CD4-positive, alpha-beta T cell treated with Interleukin-6 for 4 hours (primary cell): ENCODE measurements around the gene ATXN7.

ENCODE experiments used
- DNase-seq: peaks from one replicate; pipeline ENCODE4 v3.0.0-alpha.2; 2020; ENCODE audit warnings: mixed read lengths

The ATXN7 gene

GRCh38 chr3:63867225-63867624 lies 3.6 kb downstream of the ATXN7 start:
- no peak for DNase-seq

DNA sequence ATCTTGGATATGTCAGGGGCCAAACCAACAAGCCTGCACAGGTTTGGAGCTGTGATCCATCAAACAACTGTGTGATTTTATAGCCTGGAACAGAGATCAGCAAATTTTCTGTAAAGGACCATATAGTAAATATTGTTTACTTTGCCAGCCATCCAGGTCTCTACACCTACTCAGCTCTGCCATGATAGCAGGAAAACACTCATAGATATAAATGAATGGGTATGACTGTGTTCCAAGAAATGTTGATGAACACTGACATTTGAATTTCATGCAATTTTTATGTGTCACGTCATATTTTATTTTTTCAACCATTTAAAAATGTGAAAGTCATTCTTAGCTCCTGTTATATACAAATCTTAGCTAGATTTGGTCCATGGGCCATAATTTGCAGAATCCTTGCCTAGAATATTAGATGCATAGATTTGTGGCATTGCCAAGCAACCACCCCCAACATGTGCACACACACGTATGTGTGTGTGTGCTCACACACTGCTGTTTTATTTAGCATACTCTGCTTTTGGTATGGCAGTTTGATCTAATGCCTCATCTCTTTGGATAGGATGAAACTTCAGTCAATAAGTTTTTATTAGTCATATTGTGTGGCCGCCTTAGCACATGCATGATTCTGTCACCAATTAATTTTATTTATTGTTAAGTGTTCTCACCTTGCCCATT lies 6.4 kb downstream of the ATXN7 start:
- DNase-seq = no peak

- DNase-seq = no peak
Observed at GRCh38 chr3:63870615-63871005, 6.9 kb downstream of the ATXN7 start.

GRCh38 chr3:63872135-63872924 lies 8.7 kb downstream of the ATXN7 start:
- no peak for DNase-seq

DNA sequence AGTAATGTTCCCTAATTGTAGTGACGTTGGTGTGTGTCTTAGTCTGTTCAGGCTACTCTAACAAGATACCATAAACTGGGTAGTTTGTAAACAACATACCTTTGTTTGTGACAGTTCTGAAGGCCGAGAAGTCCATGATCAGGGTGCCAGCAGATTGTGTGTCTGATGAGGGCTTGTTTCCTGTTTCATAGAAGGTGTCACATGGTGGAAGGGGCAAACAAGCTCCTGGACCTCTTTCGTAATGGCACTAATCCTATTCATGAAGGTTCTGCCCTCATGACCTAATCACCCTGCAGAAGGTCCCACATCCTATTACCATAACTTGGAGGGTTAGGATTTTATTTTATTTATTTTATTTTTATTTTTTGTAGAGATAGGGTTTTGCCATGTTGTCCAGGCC lies 11.1 kb downstream of the ATXN7 start:
- no peak for DNase-seq

- DNase-seq = no peak
Observed at GRCh38 chr3:63875510-63875909, 11.8 kb downstream of the ATXN7 start.

GRCh38 chr3:63876260-63876659 lies 12.6 kb downstream of the ATXN7 start:
- DNase-seq = no peak

GRCh38 chr3:63877737-63878393 lies 14.2 kb downstream of the ATXN7 start:
- no peak for DNase-seq

- no peak for DNase-seq
Observed at GRCh38 chr3:63878394-63879060, 14.9 kb downstream of the ATXN7 start.

DNA sequence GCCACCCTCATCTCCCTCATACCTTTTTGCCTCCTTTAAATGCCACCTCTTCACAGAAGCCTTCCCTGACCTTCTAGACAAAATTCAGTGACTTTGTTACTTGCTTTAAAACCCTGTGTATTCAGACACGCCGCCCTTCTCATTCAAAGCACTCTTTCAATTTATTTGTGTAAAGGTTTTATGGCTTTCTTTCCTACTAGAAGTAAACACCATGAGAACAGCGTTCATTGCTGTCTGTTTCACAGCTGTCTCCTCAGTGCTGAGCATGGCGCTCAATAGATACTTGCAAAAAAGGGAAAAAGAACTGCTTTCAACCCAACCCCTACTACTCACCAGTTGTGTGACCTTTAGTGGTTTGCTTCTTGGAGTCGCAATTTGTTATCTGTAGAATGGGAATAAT lies 17.0 kb downstream of the ATXN7 start:
- no peak for DNase-seq

- no peak for DNase-seq
Observed at GRCh38 chr3:63886858-63887257, 23.2 kb downstream of the ATXN7 start.

DNA sequence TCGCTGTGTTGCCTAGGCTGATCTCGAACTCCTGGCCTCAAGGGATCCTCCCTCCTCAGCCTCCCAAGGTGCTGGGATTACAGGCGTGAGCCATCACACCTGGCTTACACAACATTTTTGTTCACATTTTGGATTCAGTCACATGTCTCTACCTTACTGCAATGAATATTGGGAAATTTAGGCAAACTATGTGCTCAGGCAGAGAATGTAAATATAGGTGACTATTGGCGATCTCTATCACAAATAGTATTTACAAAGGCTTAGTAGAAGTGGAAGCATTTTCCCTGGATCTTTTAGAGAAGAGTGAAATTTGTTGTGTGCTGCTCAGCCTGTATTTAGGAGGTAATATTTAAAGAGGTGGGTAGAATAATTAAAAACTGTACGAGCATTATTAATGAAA lies 27.9 kb downstream of the ATXN7 start:
- DNase-seq = no peak

GRCh38 chr3:63892773-63893352 lies 29.2 kb downstream of the ATXN7 start:
- no peak for DNase-seq

DNA sequence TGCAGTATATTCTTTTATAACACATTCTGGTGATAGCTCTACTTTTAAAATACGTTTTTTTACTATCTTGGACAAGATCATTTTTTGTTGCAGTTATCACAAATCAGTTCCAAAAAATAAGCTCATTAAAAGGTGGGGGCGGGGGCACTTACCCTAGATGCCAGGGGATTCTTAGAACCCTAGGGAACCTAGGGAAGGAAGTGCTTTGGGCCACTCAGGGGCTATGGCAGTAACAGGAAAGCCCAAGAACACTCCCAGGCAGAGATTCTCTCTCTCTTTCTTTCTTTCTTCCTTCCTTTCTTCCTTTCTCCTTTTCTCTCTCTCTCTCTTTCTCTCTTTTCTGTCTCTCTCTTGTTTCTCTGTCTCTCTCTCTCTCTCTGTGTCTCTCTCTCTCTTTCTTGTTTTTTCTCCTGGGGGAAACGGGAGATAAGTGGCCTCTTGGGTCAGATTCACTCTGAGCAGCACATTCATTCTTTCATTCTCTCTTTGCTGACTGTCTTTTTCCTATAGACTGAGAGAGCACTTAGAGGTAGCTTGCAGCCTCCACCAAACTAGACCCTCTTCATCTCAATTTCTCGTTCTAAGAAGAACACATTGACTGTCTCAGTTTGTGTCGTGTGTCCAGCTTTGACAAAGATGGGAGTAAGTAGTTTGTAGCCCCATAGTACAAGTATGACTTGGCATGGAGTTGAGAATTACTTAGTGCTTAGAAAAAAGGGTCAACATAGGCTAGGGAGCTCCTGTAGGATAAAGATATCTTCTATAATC lies 31.9 kb downstream of the ATXN7 start:
- no peak for DNase-seq

DNA sequence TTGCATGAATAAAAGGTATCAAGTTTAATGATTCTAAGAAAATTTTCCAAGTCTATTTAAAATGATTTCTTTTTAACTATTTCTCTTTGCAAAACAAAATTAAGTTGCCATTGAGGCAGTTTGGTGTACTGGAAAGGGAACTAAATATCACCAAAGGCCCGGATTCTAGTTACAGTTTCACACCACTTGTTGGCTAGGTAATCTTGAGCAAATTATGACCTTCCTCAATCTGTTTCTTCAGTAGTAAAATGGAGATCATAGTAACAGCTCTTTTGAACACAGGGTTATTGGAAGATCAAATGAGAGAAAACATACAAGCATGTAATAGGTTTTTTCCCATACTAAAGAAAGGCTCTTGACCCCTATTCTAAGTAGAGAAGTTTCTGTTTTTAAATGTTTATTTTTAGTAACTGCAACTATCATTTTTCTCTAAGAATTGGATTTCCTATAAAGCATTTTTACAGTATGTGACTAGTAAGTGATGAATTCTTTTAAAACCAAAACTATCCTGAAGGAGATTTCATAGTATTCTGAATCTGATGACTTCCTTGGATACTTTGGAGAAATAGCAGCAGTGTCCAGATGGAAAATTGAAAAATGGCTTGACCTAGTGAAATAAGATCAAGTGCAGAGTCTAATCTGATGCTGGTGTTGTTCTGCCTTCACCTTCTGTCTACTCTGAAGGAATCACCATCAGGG lies 32.8 kb downstream of the ATXN7 start:
- DNase-seq = no peak

- no peak for DNase-seq
Observed at GRCh38 chr3:63900010-63900409, 36.3 kb downstream of the ATXN7 start.

- no peak for DNase-seq
Observed at GRCh38 chr3:63900459-63900858, 36.8 kb downstream of the ATXN7 start.

DNA sequence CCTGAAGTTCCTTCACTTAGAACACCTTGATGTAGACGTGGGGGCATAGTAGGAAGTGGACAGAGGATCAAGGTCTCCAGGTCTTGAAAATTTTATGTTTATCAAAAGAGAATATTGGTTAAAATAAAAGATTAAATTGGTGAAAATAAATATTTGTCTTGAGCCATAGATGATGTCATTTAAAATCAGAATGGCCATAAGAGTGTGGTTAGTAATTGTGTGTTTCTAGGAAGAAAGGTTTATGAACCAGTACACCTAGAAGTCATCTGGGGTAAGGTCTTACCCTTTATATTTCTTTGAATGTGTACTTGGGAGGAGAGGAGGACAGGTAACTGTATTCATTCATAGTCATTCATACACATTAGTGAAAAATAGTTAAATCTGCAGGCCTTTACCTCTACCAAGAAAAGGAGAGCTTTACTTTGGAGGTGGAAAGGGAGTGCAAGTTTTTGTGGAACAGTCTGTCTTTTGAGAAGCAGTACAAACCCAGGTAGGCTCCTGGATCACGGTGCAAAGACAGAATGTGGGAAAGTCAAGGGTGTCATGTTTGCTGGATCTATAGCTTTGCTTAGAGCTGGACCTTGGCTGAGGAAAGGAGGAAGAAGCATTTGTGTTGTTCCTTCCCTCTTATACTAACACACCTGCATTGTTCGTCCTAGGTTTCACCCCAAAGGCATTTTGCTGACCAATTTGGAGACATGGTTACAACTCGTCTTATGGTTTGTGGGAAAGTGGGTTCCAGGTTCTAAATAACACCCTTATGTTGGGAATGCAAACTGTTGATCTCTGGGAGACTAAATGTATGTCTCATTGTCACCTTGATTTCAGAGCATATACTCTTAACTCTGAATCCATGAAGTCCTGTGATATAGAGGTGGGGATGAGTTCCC lies 42.3 kb downstream of the ATXN7 start:
- no peak for DNase-seq

DNA sequence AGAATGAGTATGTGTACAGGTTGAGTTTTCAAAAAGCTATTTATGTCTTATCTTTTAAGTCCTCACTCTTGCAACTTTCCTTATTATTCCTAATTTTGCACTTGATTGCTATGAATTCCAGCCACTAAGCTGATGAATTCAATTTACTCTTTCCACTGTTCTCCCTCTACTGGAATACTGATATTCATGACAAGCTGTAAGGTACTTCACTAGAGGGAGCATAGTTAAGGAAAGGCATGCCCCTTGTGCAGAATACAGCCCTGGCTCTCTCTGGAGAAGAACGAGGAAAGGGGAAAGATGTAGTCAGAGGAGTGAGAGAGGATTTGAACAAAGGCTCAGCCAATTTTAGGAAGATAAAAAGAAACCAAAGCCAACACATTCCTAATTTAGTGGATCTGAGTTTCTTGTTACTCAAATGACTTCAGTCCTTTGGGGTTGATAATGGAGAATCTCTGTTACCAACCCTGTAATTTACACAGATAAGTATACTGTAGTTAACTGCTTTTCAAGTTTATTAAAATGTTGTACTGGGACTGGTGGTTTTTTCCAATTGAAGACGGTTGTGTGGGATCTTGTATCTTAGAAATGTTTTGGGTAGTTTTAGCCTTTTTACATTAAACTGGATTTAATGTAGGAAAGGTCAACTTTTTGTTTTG lies 44.5 kb downstream of the ATXN7 start:
- no peak for DNase-seq

- no peak for DNase-seq
Observed at GRCh38 chr3:63908776-63909175, 45.1 kb downstream of the ATXN7 start.
